ENCODE results near the gene VGF.

VGF gene

GRCh38 chr7:101169838-101170551 lies 4.6 kb upstream of the VGF start:
- Histone ChIP-seq H3K4me3 (peak overlapping the region; percentile 40; the same call in 1 of the 2 replicates), H3K27ac (no peak overlapping the region)
- DNase-seq (ENCODE audit: low read depth, low spot score), result no peak

DNA sequence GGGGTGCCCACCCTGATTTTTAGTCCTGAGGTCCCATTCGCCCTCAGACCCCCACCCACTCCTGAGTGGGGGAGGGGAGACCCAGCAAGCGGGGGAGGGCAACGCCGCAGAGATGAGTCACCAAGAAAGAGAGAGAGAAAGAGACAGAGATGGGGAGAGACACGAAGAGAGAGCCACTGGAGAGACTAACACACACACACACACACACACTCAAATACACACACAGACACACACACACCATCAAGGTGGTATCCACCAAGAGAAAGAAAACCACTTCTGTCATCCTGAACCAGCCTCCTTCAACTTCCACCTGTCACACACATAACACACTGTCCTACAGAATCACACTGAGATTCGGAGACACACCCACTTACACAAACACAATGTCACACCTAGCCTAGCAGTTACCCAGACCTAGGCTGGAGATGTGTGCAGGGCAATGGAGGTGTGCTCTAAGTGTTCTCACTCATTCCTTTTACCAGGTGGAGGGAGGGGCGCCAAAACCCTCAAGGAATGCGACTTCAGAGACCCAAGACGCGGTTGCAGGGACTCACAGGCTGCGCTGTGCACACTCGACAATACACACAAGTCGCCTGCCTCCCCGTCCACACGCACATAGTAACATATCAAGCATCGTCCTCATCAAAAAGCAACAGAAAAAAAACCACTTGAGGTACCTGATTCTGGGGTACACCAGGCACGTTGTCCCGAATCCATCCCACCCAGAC lies 3.9 kb upstream of the VGF start:
- H3K4me3 ChIP-seq, result peak overlapping the region; percentile 40; the same call in 1 of the 2 replicates
- H3K9ac ChIP-seq (ENCODE audit: insufficient read length), result no peak overlapping the region
- H3K27ac ChIP-seq, result no peak overlapping the region
- no peak for TF ChIP-seq FOXP2 (optimal IDR thresholded peaks at IDR 0.05; ENCODE audit: control extremely low read depth, extremely low read length, insufficient read depth)
- TF ChIP-seq POLR2AphosphoS5 (IDR thresholded peaks at IDR 0.05; ENCODE audit: borderline replicate concordance, low read depth, low read length), result no peak
- TF ChIP-seq EZH2 (IDR thresholded peaks at IDR 0.05), result no peak
- H3K36me3 ChIP-seq (ENCODE audit: insufficient read depth, low read length), result no peaks in the 10 kb centered on the region
- DNase-seq (ENCODE audit: low read depth, low spot score), result no peak
- H3K9me3 ChIP-seq (ENCODE audit: low read depth, low read length), result no peaks in the 10 kb centered on the region

More at GRCh38 chr7:101169838-101170551, 4.6 kb upstream of the VGF start:
- H3K9me3 ChIP-seq (ENCODE audit: low read depth, low read length), result no peaks in the 10 kb centered on the region
- TF ChIP-seq POLR2AphosphoS5 (IDR thresholded peaks at IDR 0.05; ENCODE audit: borderline replicate concordance, low read depth, low read length), result no peak
- no peak for TF ChIP-seq FOXP2 (optimal IDR thresholded peaks at IDR 0.05; ENCODE audit: control extremely low read depth, extremely low read length, insufficient read depth)
- TF ChIP-seq EZH2 (IDR thresholded peaks at IDR 0.05), result peak; percentile 12
- no peaks in the 10 kb centered on the region for H3K36me3 ChIP-seq (ENCODE audit: insufficient read depth, low read length)
- H3K9ac ChIP-seq (ENCODE audit: insufficient read length), result no peak overlapping the region

- H3K9ac ChIP-seq (ENCODE audit: insufficient read length), result no peak overlapping the region
- no peak overlapping the region for H3K4me3 ChIP-seq
- DNase-seq (ENCODE audit: low read depth, low spot score), result no peak
- H3K36me3 ChIP-seq (ENCODE audit: insufficient read depth, low read length), result no peaks in the 10 kb centered on the region
- TF ChIP-seq EZH2 (IDR thresholded peaks at IDR 0.05), result no peak
- TF ChIP-seq POLR2AphosphoS5 (IDR thresholded peaks at IDR 0.05; ENCODE audit: borderline replicate concordance, low read depth, low read length), result no peak
- TF ChIP-seq FOXP2 (optimal IDR thresholded peaks at IDR 0.05; ENCODE audit: control extremely low read depth, extremely low read length, insufficient read depth), result no peak
- no peak overlapping the region for H3K27ac ChIP-seq
- H3K9me3 ChIP-seq (ENCODE audit: low read depth, low read length), result no peaks in the 10 kb centered on the region
Observed at GRCh38 chr7:101168412-101169049, 3.2 kb upstream of the VGF start.

- no peaks in the 10 kb centered on the region for H3K9me3 ChIP-seq (ENCODE audit: low read depth, low read length)
- H3K36me3 ChIP-seq (ENCODE audit: insufficient read depth, low read length), result no peaks in the 10 kb centered on the region
- no peak for DNase-seq (ENCODE audit: low read depth, low spot score)
- H3K4me3 ChIP-seq, result no peak overlapping the region
- no peak overlapping the region for H3K27ac ChIP-seq
- TF ChIP-seq POLR2AphosphoS5 (IDR thresholded peaks at IDR 0.05; ENCODE audit: borderline replicate concordance, low read depth, low read length), result no peak
- TF ChIP-seq FOXP2 (optimal IDR thresholded peaks at IDR 0.05; ENCODE audit: control extremely low read depth, extremely low read length, insufficient read depth), result no peak
- no peak overlapping the region for H3K9ac ChIP-seq (ENCODE audit: insufficient read length)
Observed at GRCh38 chr7:101167645-101168411, 2.5 kb upstream of the VGF start.

DNA sequence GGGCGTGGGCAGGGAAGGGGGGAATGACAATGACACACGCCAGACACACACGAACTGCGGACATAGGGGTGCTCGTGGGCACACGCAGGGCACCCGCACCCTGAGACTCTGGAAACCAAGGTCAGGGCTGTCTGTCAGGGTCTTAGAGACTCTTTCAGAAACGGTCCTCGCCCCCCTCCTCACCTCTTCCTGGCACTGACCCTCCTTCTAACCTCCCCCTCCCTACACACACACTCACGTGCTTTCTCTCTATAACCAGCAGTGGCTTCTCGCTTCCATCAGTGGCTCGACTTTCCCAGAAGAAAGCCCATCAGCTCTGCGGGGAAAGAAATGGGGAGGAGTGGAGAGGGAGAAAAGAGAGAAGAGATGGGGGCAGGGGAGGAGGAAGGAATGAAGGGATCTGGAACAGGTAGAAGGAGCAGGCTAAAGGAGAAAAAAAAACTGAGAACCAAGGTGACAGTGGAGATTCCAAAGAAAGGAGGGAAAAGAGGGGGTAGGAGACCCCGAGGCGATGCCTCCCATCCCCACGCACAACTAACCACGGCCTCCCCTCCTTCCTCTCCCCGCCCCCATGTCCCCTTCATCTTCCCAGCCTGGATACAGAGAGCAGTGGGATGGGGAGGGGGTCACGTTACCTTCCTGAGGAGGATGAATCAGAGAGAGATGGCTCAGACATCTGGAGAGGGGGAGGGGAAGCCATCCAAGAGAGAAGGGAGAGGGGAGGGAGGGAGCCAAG lies 1.7 kb upstream of the VGF start:
- no peak for DNase-seq (ENCODE audit: low read depth, low spot score)
- no peak overlapping the region for H3K27ac ChIP-seq
- no peaks in the 10 kb centered on the region for H3K36me3 ChIP-seq (ENCODE audit: insufficient read depth, low read length)
- H3K9me3 ChIP-seq (ENCODE audit: low read depth, low read length), result no peaks in the 10 kb centered on the region
- TF ChIP-seq POLR2AphosphoS5 (IDR thresholded peaks at IDR 0.05; ENCODE audit: borderline replicate concordance, low read depth, low read length) (no peak), EZH2 (IDR thresholded peaks at IDR 0.05) (no peak), FOXP2 (optimal IDR thresholded peaks at IDR 0.05; ENCODE audit: control extremely low read depth, extremely low read length, insufficient read depth) (no peak)
- H3K9ac ChIP-seq (ENCODE audit: insufficient read length), result no peak overlapping the region
- H3K4me3 ChIP-seq, result no peak overlapping the region

GRCh38 chr7:101166648-101166908 lies 1.2 kb upstream of the VGF start:
- Histone ChIP-seq H3K4me3 (no peak overlapping the region), H3K36me3 (ENCODE audit: insufficient read depth, low read length) (no peaks in the 10 kb centered on the region), H3K9me3 (ENCODE audit: low read depth, low read length) (no peaks in the 10 kb centered on the region), H3K27ac (no peak overlapping the region), H3K9ac (ENCODE audit: insufficient read length) (no peak overlapping the region)
- no peak for TF ChIP-seq POLR2AphosphoS5 (IDR thresholded peaks at IDR 0.05; ENCODE audit: borderline replicate concordance, low read depth, low read length)
- no peak for TF ChIP-seq EZH2 (IDR thresholded peaks at IDR 0.05)
- no peak for TF ChIP-seq FOXP2 (optimal IDR thresholded peaks at IDR 0.05; ENCODE audit: control extremely low read depth, extremely low read length, insufficient read depth)
- DNase-seq (ENCODE audit: low read depth, low spot score), result no peak

DNA sequence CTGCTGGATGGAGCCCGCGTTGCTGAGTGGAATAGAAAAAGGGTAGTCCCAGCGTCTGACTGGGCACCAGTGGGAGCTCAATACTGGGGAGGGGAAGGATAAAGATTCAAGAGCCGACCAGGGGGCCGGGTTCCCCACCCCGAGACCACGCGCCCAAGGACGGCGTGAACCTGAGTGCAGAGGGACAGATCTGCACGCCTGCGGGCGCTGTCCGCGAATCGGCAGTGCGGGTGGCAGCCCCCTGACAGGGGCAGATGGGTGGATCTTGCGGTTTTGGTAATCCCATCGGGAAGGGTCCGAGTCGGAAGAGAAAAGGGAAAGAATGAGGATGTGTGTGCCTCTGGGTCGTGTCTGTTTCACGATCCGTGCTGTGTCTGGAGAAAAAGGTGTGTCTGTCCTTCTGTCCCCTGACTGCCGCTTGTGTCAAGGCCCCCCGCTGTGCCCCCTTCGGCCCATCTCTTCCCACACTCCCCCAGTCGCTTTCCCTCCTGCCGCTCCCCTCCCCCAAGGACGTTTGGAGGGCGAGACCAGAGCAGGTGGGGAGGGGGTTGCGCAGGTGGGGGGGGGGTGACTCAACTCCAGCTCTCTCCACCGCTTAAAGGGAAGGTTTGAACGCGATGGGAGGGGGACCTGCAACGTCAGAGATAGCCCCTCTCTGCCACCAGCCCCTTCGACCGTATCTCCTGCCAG lies 734 bp upstream of the VGF start:
- Histone ChIP-seq H3K9me3 (ENCODE audit: low read depth, low read length) (no peaks in the 10 kb centered on the region), H3K36me3 (ENCODE audit: insufficient read depth, low read length) (no peaks in the 10 kb centered on the region), H3K4me3 (peak overlapping the region; percentile 55), H3K27ac (no peak overlapping the region), H3K9ac (ENCODE audit: insufficient read length) (no peak overlapping the region)
- TF ChIP-seq FOXP2 (optimal IDR thresholded peaks at IDR 0.05; ENCODE audit: control extremely low read depth, extremely low read length, insufficient read depth) (no peak), POLR2AphosphoS5 (IDR thresholded peaks at IDR 0.05; ENCODE audit: borderline replicate concordance, low read depth, low read length) (no peak), EZH2 (IDR thresholded peaks at IDR 0.05) (no peak)
- DNase-seq (ENCODE audit: low read depth, low spot score), result no peak

Measured in SK-N-MC (cell line).